NCI-H446 (cell line): ENCODE results near the gene MED29.

Experiments
- DNase-seq, 2 experiments: peaks; one replicate each; lab custom pipeline; 2025; lab: John Stamatoyannopoulos, UW

MED29 gene

DNA sequence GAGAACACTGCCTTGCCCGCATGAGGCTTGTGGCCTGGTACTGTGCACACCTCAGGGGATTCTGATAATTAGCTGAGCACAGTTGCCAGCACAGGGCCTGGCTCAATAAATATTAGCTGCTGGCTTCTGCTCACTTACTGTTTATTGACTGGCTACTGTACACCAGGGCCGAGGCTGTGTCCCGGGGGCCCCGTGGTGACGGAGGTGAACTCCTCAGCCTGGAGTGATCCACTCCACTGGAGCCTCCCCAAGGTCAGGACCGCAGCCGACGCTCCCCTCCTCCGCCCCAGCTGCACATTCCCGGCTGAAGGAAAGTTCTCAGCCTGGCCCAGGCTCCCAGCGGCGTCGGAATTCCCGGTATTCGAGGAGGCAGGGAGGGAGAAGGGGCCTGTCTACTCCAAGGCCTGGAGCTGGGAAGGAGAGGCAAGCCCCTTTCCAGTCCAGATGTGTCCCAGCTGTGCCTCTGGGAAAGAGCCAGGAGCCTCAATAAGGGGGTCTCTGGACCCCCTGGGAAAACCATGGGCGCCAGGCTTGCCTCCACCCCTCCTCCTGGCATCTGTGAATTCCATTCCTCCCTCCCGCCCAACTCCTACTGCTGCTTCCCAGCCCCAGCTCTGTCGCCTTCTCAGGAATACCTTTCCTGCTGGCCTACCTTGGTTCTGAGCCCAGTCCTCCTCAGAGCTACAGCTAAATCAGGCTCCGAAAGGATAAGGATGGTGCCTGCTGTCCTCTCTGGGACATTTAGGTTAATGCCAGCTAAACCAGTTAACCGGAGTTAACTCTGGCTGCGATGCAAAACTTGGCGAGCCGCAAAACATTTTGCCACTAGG is 37.3 kb downstream of the MED29 start:
- DNase-seq = no peak

DNA sequence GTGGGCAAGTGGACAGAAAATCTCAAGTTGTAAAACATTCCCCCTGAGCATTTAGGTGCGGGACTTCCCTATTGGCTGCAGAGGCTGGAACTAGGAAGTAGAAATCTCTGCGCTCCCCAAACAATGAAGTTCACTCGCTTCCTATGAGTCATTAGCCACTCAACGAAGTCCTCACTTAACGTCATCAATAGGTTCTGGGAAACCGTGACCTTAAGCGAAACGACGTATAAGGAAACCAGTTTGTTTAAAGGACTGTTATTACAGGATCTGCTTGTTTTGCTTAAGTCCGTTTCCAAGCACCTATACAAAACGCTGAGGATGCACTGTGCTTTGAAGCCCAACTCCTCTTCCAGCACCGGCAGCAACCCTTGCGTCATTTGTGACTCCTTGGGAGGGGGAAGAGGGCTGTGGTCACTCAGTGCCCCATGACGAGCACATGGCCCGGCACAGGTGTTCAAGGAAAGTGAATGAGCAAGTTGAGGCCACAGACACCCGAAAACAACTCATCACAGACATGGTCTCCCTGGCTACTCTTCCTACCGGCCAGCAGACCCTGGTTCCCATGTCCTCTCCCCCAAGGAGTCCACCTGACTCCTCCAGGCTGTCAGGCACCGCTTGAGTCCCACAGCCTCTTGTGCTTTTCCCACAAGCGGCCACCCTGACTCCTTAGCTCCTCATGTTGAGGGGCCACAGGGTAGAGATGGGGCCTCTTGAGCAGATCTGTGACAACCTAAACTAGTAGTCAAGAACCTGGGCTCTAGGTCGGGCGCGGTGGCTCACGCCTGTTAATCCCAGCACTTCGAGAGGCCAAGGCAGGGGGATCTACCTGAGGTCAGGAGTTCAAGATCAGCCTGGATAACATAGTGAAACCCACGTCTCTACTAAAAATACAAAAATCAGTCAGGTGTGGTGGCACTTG is 39.8 kb downstream of the MED29 start:
- no peak for DNase-seq

DNA sequence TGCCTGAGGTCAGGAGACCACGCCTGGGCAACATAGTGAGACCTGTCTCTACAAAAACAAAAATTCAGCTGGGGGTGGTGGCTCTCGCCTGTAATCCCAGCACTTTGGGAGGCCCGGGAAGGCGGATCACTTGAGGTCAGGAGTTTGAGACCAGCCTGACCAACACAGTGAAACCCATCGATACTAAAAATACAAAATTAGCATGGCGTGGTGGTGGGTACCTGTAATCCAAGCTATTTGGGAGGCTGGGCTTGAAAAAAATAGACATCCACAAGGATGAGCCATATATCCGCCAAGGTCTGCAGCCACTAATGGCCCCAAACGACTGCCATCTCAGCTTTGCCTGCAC is 41.5 kb downstream of the MED29 start:
- DNase-seq = no peak

DNA sequence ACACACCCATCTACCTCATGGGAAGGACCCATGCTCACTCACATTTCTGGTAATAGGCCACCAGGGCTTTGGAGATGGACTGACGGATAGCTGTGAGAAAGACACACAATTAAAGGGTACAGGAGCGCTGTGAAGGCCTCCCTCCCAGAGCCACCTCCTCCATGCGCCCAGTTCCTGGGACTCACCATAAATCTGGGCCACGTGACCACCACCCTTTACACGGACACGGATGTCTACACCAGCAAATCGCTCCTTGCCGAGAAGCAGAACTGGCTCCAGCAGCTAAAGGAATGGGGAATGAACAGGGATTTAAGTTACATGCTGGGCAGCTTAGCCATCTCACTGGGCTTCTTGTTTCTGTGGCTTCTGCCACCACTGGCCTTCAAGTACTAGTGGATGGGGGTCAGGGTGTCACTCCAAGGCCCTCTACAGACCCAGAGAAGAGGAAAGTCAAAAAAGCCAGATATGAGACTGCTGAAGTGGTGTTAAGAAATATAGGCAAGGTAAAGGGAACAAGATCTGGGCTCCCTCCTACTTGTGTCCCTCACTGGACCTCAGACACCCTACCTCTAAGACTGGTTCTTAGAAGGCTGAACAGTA is 42.4 kb downstream of the MED29 start:
- no peak for DNase-seq

DNA sequence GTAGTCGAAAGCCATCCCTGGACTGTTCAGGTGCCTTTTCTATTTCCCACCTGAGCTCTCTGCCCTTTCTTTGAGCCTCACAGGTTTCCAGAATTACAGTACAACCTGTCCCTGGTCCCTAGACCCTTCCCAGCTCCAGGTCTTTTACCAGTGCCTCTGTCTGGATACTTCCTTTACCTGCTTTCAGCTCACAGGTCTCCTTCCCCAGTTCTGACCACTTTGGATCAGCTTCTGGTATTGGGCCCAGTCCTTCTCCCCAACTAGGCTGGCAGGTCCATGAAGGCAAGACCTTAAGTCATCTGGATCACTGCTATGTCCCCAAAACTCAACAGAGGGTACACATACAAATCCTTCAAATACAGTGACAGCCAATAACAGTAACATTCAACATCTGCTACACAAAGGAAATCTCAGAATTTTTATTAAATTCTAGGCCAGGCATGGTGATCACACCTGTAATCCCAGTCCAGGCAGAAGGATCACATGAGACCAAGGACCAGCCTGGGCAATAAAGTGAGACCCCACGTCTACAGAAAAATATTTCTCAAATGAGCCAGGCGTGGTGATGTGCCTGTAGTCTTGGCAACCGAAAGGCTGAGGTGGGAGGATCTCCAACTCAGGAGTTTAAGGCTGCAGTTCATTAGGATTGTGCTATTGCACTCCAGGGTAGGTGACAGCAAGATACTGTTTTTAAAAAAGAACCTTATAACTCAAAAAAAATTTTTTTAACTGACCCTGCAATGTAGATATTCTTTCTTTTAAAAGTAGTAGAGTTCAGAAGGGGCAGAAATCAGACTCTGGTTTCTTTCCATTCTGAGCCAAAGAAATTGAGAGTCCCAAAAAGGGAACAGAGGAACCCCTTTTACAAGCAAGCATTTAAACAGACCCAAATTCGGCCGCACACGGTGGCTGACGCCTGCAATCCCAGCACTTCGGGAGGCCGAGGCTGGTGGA is 43.2 kb downstream of the MED29 start:
- no peak for DNase-seq

DNA sequence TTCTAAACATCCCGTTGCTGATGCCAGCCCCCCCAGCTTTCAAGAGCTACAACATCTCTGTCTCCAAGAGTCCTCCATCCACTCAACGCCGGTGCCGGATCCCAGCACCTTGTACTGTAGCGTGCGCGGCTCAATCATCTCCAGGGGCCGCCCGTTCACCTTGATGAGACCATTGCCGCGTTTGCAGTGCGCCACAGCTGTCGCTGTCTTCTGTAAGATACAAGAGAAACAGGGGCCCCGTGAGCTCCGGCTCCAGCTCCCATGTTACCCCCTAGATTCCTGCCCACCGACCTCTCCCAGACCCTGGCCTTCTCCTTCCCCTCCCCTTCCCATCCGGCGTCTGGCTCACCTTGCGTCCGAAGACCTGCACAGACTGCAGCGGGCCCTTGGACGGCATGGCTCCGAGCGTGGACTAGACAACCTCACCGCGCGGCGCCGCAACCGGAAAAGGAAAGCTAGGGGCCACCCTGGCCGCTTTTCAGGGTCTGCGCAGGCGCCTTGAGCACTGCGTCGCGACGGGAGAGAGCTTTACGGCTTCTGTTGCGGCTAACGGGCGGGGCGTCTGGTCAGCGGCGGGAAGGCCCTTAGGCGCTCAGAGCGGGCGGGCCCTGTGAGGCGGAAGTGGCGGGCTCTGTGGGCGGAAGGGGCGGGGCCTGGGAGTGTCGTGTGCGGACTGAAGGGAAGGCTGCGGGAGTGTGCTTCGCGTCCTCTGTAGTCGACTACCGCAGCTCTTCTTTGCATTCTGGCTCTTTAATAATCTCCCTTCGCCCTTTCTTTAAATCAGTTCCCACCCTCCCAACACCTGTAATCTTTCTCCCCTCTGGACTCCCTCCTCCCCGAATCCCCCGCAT is 44.5 kb downstream of the MED29 start, which contains the start of gene RPS16:
Gene RPS16 (minus strand): TSS at position 451 of the 851 bp plus-strand sequence. CDS start 54 bp downstream, at position 397.
- DNase-seq = peak; percentile 98 to 99

DNA sequence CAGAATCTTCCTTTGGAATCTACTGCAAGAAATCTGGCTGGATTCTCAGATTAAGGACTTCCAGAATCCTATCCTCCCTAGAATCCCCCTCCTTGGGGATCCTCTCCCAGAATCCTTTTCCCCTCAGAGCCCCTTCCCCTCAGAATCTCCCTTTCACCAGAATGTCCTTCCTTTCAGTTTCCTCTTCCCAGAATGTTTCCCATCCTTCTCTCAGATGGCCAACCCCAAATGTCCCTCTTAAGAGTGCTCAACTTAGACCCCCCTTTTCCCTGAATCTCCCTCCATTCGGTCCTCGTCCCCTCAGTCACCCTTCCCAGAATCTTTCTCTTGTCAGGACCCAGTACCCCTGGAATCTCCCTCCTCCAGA is 45.2 kb downstream of the MED29 start:
- DNase-seq = no peak

DNA sequence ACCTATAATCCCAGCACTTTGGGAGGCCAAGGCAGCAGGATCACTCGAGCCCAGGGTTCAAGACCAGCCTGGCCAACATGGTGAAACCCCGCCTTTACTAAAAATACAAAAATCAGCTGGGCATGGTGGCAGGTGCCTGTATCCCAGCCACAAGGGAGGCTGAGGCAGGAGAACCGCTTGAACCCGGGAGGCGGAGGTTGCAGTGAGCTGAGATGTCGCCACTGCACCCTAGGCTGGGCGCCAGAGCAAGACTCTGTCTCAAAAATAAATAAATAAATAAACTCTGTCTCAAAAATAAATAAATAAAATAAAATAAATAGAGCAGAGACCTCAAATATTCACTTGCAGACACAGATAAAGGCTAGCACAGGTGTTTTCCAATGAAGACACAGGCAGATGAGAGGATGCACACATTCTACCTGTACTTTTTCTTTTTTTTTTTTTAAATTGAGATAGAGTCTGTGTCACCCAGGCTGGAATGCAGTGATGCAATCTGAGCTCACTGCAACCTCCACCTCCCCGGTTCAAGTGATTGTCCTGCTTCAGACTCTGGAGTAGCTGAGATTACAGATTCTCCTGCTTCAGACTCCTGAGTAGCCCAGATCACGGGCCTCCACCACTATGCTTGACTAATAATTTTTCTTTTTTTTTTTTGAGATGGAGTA is 47.2 kb downstream of the MED29 start:
- DNase-seq = no peak

DNA sequence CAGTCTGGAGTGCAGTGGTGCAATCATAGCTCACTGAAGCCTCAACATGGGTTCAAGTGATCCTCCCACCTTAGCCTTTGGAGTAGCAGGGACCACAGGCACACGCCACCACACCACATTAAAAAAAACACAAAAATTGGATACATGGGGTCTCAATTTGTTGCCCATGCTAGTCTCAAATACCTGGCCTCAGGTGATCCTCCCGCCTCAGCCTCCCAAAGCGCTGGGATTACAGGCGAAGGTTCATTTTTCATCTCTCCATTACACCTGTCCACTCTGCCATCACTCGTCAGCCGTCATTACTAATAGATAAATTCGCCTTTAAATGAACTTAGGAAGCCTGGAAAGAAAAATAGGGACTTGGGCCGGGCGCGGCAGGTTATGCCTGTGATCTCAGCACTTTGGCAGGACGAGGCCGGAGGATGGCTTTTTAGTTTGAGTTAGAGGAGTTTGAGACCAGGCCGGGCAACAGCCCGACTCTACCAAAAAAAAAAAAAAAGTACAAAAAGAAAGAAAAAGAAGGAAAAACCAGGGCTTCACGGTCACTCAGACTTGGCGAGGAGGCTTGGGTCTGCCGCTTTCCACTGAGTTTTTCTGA is 53.5 kb downstream of the MED29 start:
- no peak for DNase-seq

DNA sequence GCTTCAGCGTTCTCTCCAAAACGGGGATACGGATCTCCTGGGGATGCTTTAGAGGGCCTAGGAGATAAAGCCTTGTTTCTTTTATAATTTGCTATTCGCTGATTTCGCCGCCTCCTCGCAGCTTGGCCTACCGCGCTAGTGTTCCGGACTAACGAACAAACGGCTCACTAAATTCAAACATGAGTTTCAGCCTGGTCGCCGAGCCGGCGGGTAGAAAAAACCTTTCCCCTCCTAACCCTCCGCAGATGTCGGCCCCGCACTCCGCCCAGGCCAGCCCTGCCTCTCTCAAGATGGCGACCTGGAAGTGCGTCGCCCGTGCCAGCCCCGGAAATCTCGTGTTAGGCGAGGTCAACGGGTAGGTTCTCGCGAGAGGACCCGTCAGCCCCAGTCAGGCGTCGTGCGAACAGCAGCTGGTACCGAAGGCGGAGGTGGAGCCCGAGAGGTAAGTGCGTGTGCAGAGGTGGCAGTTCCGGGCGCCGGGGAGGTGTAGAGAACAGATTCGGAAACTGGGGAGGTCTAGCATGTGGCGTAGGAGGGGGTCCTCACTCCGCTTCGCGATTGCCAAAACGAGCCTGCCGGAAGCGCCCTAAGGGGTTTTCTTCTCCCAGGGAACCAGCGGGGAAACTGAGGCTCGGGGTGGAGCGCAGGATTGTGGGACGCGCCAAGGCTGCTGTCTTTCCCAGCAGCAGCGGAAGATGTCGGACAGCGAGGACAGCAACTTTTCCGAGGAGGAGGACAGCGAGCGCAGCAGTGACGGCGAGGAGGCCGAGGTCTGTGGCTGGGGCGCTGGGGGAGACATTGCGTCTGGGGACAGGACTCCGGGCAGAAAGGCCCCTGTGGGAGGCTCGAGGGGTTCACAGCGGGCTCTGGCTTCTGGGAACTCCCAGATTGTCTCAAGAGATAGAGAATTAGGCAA is 54.3 kb downstream of the MED29 start, which contains the start of gene SUPT5H:
Gene SUPT5H (plus strand): TSS at position 387 of the 916 bp plus-strand sequence. CDS start 309 bp downstream, at position 696.
- DNase-seq = peak; percentile 98 to 99

DNA sequence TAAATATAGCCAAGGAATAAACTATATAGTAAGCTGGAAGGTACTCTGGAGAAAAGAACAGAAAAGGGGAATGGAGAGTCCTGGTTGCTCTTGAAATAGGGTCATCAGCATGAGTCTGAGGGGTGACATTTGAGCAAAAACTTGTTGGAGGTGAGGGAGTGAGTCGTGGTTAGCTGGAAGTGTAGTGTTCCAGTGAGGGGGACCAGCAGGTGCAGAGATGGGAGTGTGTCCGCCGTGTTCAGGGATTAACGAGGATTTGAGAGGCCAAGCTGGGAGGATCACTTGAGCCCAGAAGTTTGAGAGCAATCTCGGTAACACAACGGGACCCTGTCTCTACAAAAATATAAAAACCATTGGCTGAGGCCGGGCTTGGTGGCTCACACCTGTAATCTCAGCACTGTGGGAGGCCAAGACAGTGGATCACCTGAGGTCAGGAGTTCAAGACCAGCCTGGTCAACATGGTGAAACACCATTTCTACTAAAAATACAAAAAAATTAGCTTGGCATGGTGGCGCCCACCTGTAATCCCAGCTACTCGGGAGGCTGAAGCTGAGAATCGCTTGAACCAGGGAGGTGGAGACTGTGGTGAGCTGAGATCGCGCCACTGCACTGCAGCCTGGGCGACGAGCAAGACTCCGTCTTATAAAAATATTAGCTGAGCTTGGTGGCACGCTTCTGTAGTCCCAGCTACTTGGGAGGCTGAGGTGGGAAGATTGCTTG is 55.3 kb downstream of the MED29 start:
- DNase-seq = no peak

DNA sequence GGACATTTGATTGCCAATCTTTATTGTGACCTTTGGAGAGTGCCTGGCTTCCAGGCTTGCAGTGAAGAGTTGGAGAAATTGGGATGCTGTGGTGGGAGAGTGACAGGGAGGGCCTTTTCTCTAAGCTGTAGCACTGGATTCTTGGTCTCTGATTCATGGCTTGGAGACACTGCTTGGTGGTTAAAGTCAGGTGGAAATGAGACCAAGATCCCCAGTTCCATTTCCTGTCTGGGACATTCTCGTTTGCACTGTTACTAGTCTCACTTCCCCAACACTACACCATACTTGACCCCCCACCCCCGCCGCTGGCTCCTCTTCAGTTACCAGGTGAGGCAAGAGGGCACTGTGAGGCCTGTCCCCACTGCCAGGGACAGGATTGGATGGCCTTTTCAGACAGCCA is 57.1 kb downstream of the MED29 start:
- no peak for DNase-seq

DNA sequence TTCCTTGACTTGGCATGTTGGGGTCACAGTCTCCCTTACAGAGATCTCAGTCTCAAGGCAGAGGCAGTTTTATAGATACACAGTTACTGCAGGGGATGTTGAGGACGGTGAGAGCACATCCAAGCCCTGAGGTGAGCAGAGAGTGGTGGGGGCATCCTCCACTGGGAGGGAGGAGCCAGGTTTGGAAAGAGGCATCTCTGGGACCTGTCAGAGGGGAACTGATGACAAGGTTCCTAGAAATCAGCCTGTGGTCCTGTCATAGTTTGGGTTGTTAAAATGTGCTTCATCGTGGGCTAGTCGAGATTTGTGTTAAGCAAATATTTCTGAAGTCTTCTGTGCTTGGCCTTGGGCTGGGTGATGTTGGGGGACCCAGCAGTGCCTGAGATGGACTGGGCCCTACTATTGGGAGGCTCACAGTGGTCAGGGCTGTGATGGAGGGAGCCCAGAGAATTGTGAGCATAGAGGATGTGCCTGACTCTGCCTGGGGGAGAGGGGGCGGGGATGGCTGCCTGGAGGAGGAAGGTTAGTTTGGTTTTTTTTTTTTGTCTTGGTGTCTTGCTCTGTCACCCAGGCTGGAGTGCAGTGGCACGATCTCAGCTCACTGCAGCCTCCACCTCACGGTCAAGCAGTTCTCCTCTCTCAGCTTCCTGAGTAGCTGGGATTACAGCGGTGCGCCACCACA is 58.1 kb downstream of the MED29 start:
- DNase-seq = no peak
